ENCODE results near the gene SHE.

GRCh38 chr1:154463512-154463990 lies 38.7 kb downstream of the SHE start:
- TF ChIP-seq EZH2 (IDR thresholded peaks at IDR 0.05; ENCODE audit: borderline replicate concordance, control insufficient read depth, low read depth, low read length) (no peak), FOXM1 (IDR thresholded peaks at IDR 0.05; ENCODE audit: low read depth, low read length) (no peak), CTCF (IDR thresholded peaks at IDR 0.05 in 2 of 3, conservative IDR thresholded peaks at IDR 0.05 in 1 of 3; ENCODE audit: control insufficient read depth in 2 of 3, extremely low read depth in 1 of 3, insufficient read depth in 1 of 3, low read depth in 3 of 3, low read length in 3 of 3) (no peak), FOS (IDR thresholded peaks at IDR 0.05; ENCODE audit: borderline replicate concordance, extremely low read depth, insufficient read length) (no peak), ZNF274 (IDR thresholded peaks at IDR 0.05; ENCODE audit: insufficient read depth, insufficient read length) (no peak), BACH1 (IDR thresholded peaks at IDR 0.05; ENCODE audit: borderline replicate concordance) (no peak), POLR2A (IDR thresholded peaks at IDR 0.05; ENCODE audit: low read depth, low read length) (no peak), ATF7 (IDR thresholded peaks at IDR 0.05; ENCODE audit: low read depth) (no peak), TAF1 (IDR thresholded peaks at IDR 0.05; ENCODE audit: borderline replicate concordance, low read depth, low read length) (no peak)
- TF ChIP-seq, protein P1, sequence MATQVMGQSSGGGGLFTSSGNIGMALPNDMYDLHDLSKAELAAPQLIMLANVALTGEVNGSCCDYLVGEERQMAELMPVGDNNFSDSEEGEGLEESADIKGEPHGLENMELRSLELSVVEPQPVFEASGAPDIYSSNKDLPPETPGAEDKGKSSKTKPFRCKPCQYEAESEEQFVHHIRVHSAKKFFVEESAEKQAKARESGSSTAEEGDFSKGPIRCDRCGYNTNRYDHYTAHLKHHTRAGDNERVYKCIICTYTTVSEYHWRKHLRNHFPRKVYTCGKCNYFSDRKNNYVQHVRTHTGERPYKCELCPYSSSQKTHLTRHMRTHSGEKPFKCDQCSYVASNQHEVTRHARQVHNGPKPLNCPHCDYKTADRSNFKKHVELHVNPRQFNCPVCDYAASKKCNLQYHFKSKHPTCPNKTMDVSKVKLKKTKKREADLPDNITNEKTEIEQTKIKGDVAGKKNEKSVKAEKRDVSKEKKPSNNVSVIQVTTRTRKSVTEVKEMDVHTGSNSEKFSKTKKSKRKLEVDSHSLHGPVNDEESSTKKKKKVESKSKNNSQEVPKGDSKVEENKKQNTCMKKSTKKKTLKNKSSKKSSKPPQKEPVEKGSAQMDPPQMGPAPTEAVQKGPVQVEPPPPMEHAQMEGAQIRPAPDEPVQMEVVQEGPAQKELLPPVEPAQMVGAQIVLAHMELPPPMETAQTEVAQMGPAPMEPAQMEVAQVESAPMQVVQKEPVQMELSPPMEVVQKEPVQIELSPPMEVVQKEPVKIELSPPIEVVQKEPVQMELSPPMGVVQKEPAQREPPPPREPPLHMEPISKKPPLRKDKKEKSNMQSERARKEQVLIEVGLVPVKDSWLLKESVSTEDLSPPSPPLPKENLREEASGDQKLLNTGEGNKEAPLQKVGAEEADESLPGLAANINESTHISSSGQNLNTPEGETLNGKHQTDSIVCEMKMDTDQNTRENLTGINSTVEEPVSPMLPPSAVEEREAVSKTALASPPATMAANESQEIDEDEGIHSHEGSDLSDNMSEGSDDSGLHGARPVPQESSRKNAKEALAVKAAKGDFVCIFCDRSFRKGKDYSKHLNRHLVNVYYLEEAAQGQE (IDR thresholded peaks at IDR 0.05; ENCODE audit: low read depth, low read length): no peak

All from GM12878 (cell line).